Measurements from ENCODE around the gene CCL4L2. TPM values are rescaled to one million over a fixed set of nuclear protein-coding genes. Genes with fewer than 3 reads are reported as not detected.
"Not testable (repeated sequence)": the region's sequence is repeated elsewhere in the genome, so short reads cannot be mapped to it uniquely, and the experiment has no call there.

CCL4L2 gene
- total RNA-seq, 1 donor from 2014 or later = not detected

DNA sequence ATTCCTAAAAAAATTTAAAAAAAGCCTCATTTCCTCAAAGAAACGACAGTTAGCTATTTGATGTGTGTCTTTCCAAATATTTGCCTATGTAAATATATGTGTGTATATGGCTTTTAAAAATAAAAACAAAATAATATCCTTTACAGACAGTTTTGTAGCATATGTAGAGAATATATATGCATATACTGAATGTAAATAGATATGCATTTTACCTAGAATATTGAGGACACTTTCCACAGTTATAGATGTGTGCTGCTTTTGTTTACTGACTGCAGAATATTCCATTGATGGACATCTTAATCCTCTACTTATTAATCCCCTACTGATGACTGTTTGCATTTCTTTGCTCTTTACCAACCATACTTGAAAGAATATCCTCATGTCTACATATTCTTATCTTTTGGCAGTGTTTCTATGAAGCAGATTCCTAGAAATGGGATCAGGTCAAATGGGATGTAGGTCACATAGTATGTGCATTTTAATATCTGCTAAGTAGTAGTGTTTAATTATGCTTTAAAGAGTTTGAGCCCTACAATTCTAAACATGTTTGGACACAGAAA lies 17.6 kb upstream of the CCL4L2 start:
- Mint-ChIP-seq H3K27me3 (ENCODE audit: unreplicated experiment) (peaks cover 3% of the 10 kb centered on the region), H3K4me3 (ENCODE audit: unreplicated experiment) (no peak overlapping the region), H3K36me3 (ENCODE audit: low read depth, unreplicated experiment) (no peaks in the 10 kb centered on the region), H3K9me3 (ENCODE audit: unreplicated experiment) (no peaks in the 10 kb centered on the region), H3K4me1 (ENCODE audit: unreplicated experiment) (peaks cover 63% of the 10 kb centered on the region), H3K27ac (ENCODE audit: unreplicated experiment) (no peak overlapping the region)
- TF ChIP-seq, protein P1, sequence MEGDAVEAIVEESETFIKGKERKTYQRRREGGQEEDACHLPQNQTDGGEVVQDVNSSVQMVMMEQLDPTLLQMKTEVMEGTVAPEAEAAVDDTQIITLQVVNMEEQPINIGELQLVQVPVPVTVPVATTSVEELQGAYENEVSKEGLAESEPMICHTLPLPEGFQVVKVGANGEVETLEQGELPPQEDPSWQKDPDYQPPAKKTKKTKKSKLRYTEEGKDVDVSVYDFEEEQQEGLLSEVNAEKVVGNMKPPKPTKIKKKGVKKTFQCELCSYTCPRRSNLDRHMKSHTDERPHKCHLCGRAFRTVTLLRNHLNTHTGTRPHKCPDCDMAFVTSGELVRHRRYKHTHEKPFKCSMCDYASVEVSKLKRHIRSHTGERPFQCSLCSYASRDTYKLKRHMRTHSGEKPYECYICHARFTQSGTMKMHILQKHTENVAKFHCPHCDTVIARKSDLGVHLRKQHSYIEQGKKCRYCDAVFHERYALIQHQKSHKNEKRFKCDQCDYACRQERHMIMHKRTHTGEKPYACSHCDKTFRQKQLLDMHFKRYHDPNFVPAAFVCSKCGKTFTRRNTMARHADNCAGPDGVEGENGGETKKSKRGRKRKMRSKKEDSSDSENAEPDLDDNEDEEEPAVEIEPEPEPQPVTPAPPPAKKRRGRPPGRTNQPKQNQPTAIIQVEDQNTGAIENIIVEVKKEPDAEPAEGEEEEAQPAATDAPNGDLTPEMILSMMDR (IDR thresholded peaks at IDR 0.05; ENCODE audit: unreplicated experiment) = no peak
- DNase-seq (ENCODE audit: low spot score) = no peak

DNA sequence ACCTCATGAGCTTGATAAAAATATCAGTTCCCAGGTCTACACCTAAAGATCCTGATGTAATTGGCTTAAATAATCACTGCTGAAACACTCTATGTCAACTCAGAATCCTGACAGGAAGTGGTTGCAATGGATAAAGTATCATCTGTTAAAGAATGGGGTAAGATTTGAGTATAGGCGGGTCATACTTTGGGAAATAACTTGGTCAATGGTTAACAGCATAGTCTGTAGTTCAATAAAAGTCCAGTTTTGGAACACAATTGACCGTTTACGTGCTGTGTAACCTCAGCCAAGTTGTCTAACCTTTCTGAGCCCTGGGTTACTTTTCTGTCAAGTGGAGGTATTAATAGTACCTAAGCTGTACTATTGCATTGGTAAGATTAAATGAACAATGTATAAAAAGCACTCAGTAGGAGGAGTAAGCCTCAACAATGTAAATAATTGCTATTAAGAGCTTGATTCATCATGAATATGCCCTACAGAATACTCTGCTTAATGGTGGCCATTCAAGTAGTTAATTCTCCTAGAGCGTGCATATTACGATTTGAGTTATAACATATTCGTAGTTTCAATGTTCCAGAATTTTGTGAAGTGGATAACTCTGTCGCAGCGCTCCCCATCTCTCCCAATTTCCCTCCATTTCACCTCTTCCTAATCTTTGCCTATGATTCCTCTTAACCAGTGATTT lies 16.6 kb upstream of the CCL4L2 start:
- not testable (repeated sequence) for H3K9me3 Mint-ChIP-seq (ENCODE audit: unreplicated experiment); H3K27me3 Mint-ChIP-seq (ENCODE audit: unreplicated experiment); H3K36me3 Mint-ChIP-seq (ENCODE audit: low read depth, unreplicated experiment); H3K4me3 Mint-ChIP-seq (ENCODE audit: unreplicated experiment); DNase-seq (ENCODE audit: low spot score)
- peak overlapping the region; percentile 6 for H3K27ac Mint-ChIP-seq (ENCODE audit: unreplicated experiment)
- peaks cover 62% of the 10 kb centered on the region for H3K4me1 Mint-ChIP-seq (ENCODE audit: unreplicated experiment)

DNA sequence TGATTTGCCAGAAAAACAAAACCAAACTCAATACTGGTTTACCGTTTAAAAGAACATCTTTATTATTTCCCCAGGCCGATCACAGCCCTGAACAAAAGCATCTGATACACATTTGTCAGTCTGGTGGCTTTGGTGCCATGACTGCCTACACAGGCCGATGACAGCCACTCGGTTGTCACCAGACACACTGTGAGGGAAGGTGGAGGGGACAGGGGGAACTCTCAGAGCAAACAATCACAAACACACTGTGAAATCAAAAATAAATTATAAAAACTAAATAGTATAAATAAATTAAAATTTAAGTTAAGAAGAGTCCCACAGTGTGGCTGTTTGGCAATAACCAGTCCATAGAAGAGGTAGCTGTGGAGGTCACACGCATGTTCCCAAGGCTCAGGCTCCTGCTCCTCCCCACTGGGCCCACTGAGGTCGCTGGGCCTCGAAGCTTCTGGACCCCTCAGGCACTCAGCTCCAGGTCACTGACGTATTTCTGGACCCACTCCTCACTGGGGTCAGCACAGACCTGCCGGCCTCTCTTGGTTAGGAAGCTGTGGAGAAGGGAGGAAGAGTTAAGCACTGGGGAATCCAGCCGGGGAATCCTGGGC lies 15.9 kb upstream of the CCL4L2 start:
- H3K4me1 Mint-ChIP-seq (ENCODE audit: unreplicated experiment) = peaks cover 63% of the 10 kb centered on the region
- not testable (repeated sequence) for H3K36me3 Mint-ChIP-seq (ENCODE audit: low read depth, unreplicated experiment)

DNA sequence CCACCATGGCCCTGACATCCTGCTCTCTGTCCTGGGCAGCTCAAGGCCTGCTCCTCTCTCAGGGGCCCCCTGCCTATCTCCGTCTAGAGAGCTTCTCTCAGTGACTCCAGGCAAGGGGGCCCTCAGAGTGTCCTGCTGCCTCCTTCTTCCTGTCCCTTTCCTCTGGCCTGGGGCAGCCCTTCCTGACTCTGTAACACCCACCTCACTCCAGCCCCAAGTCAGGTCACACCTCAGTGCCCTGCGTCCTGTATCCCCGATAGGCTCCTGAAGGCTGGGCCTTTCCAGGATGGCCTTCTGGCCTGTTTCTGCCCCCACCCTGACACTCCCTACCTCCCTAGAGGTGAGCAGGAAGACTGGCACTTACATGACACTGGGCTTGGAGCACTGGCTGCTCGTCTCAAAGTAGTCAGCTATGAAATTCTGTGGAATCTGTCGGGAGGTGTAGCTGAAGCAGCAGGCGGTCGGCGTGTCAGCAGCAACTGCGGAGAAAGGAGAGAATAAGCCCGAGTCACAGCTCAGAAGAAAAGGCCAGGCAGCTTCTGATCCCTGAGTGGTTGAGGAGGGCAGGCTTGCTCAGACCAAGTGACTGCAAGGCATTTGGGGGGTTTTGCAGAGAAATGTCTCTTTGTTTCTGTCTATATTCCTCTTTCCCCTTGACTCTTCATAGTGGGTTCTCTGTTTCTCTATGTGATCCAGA lies 15.3 kb upstream of the CCL4L2 start:
- TF ChIP-seq, protein P1 (IDR thresholded peaks at IDR 0.05; ENCODE audit: unreplicated experiment) = no peak
- no peaks in the 10 kb centered on the region for H3K36me3 Mint-ChIP-seq (ENCODE audit: low read depth, unreplicated experiment)
- H3K27me3 Mint-ChIP-seq (ENCODE audit: unreplicated experiment) = peaks cover 3% of the 10 kb centered on the region
- peak; percentile 48 for DNase-seq (ENCODE audit: low spot score)
- H3K4me1 Mint-ChIP-seq (ENCODE audit: unreplicated experiment) = peaks cover 56% of the 10 kb centered on the region
- no peak overlapping the region for H3K4me3 Mint-ChIP-seq (ENCODE audit: unreplicated experiment)
- no peaks in the 10 kb centered on the region for H3K9me3 Mint-ChIP-seq (ENCODE audit: unreplicated experiment)
- peak overlapping the region; percentile 62 for H3K27ac Mint-ChIP-seq (ENCODE audit: unreplicated experiment)

More for the DNA sequence above, 15.9 kb upstream of the CCL4L2 start:
- not testable (repeated sequence) for H3K27me3 Mint-ChIP-seq (ENCODE audit: unreplicated experiment); DNase-seq (ENCODE audit: low spot score); H3K4me3 Mint-ChIP-seq (ENCODE audit: unreplicated experiment); H3K9me3 Mint-ChIP-seq (ENCODE audit: unreplicated experiment)
- peak overlapping the region; percentile 6 for H3K27ac Mint-ChIP-seq (ENCODE audit: unreplicated experiment)

DNA sequence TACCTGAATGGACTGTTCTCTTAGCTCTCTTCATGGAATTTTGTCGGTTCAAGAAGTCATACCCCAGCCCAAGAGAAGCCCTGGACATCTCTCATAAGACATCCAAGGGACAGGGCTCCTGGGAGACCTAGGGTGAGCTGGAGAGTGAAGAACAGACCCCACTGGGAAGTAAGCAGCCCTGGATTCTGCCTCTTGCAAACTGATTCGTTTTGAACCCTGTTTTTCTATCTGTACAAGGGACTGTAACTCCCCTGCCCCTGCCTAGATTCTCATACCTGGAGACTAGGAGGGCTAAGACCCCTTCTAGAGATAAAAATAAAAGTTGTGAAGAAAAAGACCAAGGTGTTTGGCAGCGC lies 14.8 kb upstream of the CCL4L2 start:
- Mint-ChIP-seq H3K27me3 (ENCODE audit: unreplicated experiment) (peaks cover 3% of the 10 kb centered on the region), H3K4me1 (ENCODE audit: unreplicated experiment) (peaks cover 51% of the 10 kb centered on the region), H3K4me3 (ENCODE audit: unreplicated experiment) (no peak overlapping the region), H3K36me3 (ENCODE audit: low read depth, unreplicated experiment) (no peaks in the 10 kb centered on the region), H3K27ac (ENCODE audit: unreplicated experiment) (peak overlapping the region; percentile 62), H3K9me3 (ENCODE audit: unreplicated experiment) (no peaks in the 10 kb centered on the region)
- TF ChIP-seq, protein P1 (IDR thresholded peaks at IDR 0.05; ENCODE audit: unreplicated experiment) = no peak
- no peak for DNase-seq (ENCODE audit: low spot score)
